ENCODE results near the gene DCTN5.
"Not testable (repeated sequence)": the region's sequence is repeated elsewhere in the genome, so short reads cannot be mapped to it uniquely, and the experiment has no call there.

DCTN5 gene

DNA sequence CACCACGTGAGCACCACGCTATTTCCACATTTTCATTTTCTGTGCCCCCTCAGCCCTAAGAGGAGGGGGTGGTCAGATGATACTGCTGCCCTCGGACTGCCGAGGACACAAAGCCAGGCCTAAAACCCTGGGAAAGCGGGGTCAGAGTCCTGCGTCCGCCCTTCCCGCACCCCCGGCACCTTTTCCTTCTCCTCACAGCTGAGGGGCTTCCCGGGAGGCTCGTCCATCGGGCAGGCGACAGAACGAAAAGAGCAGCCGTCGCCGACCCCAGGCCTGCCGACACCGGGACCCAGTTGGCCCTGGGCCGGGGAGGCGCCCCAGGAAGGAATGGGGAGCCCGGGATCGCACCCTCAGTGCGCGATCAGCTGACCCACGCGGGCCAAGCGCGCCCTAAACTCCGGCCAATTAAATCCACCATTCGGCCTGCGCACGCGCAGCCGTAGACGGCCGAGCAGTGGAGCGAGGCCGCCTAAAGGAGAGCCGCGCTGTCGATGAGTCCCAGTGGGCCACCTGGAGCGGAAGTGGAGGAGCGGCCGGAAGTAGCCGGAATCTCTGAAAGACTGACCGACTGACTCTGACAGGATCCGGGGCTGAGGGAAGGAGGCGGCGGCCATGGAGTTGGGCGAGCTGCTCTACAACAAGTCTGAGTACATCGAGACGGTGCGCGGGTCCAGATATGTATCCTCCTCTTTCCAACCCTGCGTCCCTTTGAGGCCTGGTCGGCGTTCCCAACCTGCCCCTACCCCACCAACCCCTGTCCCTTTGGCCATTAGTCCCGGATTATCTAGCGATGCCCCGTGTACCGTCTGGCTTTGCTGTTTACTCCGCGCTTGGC is at the start of gene DCTN5, which contains the start of gene PALB2:
DCTN5 (plus strand) TSS at position 536 of the 835 bp plus-strand sequence; CDS start at position 613, 77 bp downstream.
PALB2 (minus strand) TSS at position 380 of the 835 bp plus-strand sequence; CDS start at position 227, 153 bp downstream.
- DNase-seq (ENCODE audit: low spot score) = peak; percentile 97

DNA sequence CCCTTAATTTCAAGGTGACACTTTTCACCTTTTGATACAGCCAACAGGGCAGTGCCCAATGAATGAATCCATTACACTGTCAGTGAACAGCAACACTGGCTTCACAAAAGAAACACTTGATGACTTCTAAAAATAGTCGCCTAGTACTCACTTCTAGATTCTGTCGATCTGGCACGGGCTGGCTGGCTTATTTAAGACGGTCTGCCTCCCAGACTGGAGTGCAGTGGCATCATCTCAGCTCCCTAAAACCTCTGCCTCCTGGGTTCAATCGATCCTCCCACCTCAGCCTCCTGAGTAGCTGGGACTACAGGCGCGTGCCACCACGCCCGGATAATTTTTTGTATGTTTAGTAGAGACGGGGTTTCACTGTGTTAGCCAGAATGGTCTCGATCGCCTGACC is 47.1 kb upstream of the DCTN5 start:
- no peak for DNase-seq (ENCODE audit: low spot score)

DNA sequence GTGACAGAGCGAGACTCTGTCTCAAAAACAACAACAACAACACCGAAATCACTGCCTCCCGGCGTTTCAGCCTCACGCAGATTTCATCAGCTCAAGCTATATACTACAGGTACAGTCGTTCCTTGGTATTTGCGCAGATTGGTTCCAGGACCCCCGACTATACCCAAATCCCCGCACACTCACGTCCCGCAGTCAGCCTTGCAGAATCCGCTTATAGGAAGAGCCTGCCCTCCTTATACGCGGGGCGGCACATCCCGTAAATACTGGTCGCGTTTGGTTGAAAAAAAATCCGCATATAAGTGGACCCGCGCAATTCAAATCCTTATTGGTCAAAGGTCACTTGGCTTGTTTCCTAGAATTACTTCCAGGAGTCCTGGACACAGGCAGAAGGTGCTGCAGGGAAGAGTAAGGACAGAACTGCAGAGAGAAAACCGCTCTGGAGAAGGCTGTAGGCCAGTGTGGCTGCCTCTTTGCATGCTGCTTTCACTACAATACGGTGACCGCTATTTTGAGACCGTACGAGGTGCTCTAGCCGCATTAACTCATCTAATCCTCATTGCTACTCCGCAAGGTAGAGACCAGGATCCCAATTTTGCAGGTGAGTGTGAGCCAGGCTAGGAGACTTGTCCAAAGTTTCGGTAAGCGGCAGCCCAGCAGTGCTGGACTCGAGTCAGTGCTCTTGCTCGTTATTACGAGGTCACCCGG is 45.9 kb upstream of the DCTN5 start:
- no peak for DNase-seq (ENCODE audit: low spot score)

DNA sequence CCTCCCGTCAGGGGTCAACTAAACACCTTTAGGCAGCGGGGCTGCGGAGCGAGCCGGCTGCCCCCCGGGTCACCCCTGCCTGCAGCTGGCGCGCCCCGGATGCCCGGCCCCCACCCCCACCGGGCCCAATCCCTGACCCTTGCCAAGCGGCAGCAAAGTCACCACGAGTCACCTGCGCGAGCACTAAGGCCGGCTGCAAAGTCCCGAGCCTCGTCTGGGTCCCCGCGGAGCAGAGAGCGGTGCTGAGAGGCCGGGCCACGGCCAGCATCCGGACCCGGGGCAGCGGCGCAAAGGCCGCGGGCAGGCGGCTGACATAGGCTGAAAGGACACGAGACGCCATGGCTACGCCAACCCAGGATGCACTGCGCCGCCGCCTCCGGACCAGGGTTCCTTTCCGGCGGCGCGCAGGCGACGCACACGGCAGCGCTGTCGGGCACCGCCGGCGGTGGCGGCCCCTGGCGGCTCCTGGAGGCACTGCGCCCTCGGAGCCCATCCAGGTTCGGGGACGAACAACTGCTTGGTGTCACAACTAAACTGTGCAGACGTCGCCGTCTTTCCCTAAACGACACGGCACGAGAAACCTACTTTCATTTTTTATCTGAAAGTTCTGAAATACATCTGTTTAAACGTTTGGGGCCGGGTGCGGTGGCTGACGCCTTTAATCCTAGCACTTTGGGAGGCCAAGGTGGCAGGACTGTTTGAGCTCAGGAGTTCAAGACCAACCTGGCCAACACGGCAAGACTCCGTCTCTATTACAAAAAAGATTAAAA is 45.1 kb upstream of the DCTN5 start, which contains the start of gene NDUFAB1:
NDUFAB1 (minus strand) TSS at position 366 of the 770 bp plus-strand sequence; CDS start at position 340, 26 bp downstream.
- peak; percentile 96 for DNase-seq (ENCODE audit: low spot score)

DNA sequence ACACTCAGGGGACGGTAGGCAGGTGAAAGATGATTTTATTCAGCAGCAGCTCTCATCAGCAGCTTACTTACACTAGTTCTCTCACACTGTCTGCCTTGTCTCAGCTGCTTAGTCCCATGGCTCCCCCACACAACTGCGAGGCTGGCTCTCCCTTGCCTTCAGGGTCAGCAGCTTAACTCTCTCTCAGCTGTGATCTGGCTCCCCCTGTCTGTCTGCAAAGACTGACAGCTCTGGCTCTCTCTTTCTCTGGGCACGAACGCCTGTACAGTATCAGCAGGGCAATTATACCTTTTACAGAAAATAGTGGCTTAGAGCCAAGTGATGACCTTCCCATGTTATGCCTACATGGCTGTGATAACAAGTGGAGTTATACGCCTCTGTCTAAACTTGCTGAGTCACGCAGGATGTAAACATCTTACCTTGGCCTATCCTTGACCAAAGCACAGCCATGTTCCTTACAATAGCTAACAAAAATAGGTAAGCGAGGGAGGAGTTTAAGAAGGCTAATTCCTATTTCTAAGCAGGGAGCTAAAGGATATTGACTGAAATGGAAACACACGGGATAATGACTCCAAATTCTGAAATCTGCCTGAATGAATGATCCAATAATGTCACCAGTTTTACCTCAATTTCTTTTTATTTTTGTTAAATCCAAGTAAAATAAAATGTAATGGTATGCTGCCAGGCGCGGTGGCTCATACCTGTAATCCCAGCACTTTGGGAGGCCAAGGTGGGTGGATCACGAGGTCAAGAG is 44.1 kb upstream of the DCTN5 start:
- peak; percentile 26 for DNase-seq (ENCODE audit: low spot score)

DNA sequence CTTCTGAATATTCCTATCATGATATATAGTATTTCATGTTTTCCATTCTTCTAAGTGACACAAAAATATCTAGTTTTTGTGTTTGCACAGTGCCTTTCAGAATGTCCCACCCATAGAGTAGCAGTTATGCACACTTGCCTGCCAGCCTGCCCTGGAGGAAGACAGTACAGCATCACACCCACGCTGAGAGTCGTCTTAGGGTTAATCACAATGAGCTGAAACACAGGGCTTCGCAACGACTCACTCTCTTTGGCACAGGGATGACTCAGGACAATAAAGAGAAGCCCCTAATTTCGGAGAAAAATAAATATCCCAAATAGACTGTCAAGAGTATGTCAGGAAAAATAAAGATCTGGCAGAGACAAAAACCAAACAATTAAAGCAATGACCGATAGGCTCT is 33.5 kb upstream of the DCTN5 start:
- no peak for DNase-seq (ENCODE audit: low spot score)

DNA sequence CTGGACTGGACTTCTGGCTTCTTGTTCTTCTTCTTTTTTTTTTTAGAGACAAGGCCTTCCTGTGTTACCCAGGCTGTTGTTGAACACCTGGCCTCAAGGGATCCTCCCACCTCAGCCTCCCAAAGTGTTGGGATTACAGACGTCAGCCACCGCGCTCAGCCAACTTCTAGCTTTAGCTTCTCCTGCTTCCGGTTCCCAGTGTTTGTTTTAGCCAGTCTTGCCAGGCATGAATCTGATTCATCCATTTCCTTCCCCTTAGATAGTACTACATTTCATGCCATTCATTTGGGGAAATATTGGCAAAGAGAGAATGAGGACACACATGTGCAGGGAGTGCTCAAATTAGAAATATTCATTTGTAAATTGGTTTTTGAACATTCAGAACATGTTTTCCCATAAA is 33.1 kb upstream of the DCTN5 start:
- no peak for DNase-seq (ENCODE audit: low spot score)

DNA sequence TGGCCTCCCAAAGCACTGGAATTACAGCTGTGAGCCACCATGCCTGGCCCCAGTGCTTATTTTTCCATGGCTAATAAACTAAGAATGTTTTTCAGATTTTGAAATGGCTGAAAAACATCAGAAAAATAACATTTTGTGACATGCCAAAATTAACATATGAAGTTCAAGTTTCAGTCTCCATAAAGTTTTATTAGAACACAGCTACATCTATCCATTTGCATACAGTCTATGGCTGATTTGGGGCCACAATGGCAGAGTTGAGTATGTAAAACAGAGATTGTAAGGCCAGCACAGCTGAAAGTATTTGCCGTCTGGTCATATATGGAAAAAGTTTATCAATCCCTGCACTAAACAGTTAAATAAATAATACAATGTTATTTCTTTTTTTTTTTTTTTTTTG is 31.3 kb upstream of the DCTN5 start:
- DNase-seq (ENCODE audit: low spot score) = no peak

DNA sequence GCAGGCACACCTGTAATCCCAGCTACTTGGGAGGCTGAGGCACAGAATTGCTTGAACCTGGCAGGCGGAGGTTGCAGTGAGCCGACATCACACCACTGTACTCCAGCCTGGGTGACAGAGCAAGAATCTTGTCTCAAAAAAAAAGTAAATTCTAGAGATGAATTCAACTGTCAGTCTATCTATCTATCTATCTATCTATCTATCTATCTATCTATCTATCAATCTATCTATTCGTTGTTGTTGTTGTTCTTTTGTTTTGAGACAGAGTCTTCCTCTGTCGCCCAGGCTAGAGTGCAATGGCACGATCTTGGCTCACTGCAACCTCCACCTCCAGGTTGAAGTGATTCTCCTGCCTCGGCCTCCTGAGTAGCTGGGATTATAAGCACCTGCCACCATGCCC is 30.4 kb upstream of the DCTN5 start:
- DNase-seq (ENCODE audit: low spot score) = not testable (repeated sequence)

DNA sequence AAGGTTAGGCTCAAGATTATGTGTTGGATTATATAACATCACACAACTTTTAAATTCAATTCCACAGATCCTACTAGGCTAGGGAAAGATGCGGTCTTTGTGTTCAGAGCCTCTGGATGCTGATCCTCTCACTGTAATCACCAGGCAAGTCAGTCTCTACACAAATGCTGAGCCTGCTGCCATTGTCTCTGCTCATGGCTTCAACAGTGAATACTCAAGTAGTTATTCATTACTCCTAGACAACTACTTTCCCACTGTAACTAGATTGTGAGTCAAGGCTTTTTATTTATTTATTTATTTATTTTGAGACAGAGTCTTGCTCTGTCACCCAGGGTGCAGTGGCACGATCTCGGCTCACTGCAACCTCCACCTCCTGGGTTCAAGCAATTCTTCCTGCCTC is 29.3 kb upstream of the DCTN5 start:
- no peak for DNase-seq (ENCODE audit: low spot score)

DNA sequence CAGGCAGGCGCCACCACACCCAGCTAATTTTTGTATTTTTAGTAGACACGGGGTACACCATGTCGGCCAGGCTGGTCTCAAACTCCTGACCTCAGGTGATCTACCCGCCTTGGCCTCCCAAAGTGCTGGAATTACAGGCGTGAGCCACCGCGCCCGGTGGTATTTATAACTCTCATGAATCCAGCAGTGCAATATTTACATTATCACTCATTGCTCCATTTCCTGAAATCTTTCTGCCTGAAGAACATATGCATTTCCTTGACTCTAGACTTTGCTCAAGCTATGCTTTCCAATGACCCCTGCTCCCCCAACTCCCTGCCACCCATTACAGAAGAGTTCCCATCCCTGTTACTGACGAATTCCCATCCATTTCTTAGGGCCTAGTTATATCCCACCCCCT is 25.5 kb upstream of the DCTN5 start:
- no peak for DNase-seq (ENCODE audit: low spot score)

DNA sequence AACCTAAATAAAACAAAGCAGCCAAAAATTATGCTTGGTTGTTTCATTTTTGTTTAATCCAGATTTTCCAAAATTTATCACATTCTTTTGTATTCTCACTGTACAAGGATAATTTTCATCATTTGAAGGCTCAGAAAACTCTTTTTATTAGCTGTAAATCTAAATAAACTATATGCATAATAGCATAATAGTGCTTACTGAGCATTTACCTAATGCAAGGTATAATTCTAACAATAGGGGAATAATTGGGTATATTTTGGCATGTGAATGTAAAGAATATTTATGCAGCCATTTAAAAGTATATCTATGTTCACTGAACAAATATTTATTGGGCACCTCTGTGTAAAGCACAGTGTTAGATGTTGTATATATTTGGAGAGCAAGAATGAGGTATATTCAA is 17.2 kb upstream of the DCTN5 start:
- DNase-seq (ENCODE audit: low spot score) = no peak

DNA sequence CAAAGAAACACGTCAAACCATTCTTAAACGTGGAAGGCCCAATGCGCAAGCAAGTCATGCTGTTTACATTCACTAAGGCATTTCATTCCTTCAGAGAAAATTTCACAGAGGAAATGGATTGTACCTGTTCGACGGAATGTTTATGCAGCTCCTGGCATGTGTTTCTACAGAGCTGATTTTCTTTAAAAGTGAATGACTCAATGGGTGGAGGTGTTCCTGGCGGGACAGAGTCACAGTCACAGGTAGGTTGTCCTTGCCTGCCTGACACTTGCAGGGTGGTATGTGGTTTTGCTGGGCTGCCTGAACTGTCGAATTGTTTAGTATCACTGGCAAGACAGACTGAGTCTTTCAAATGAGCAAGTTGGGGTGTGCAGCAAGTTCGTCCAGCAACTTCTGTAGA is 11.8 kb upstream of the DCTN5 start:
- DNase-seq (ENCODE audit: low spot score) = no peak

DNA sequence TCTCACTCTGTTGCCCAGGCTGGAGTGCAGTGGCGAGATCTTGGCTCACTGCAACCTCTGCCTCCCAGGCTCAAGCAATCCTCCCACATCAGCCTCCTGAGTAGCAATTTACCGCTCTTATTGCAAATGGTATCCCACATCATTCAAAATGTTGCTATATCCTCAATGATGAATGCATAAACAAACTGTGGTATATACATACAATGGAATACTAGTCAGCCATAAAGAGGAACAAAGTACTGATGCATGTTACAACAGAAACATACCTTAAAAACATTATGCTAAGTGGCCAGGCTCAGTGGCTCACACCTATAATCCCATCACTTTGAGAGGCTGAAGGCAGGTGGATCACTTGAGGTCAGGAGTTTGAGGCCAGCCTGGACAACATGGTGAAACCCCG is 9.4 kb upstream of the DCTN5 start:
- DNase-seq (ENCODE audit: low spot score) = not testable (repeated sequence)

DNA sequence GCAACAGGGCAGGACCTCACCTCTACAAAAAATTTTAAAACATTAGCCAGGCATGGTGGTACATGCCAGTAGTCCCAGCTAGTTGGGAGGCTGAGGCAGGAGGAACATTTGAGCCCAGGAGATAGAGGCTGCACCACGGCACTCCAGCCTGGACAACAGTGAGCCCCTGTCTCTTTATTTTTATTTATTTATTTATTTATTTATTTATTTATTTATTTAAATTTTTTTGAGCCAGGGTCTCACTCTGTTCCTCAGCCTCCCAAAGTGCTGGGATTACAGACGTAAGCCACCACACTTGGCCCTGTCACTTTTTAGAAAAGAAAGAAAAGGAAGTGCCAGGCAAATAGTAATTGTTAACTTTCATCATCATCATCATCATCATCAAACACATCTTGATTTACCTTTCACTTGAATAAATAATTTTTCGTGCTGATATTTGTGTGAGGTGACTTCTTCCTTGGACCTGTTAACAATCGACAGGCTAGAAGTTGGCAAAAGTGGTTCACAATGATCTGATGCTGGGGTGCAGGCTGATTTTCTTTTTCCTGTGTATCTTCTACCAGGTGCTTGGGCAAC is 6.7 kb upstream of the DCTN5 start:
- DNase-seq (ENCODE audit: low spot score) = no peak

DNA sequence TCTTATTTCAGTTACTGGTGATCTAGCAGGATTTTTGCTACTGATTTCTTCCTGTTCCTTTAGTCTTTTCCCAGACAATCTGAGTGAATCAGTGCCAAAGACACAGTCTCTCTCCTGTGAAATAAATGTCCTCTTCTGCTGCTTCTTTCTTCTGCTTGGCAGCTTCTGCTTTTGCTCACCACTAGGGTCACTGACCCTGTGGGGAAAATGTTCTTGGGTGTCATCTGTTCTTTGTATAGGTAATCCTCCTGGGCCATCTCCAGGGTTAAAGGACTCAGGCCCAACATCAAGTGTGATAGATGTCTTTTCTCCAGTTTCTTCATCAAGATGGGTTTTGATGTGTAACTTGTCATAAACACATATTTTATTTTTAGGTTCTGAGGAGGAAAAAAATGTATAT is 5.3 kb upstream of the DCTN5 start:
- DNase-seq (ENCODE audit: low spot score) = no peak

DNA sequence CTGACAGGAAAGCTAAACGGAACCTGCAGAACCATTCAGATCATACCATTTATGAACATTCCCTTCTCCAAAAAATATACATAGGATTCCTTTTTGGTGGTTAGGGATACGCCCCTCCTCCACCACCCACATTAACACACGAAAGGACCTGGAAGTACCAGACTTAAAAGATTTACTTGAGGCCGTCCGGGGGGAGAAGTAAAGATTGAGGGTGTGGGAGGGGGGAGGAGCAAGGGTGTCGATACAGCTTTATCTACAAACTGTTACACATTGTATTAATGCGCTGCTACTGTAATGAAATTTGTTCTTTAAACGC is 693 bp upstream of the DCTN5 start:
- peak; percentile 39 for DNase-seq (ENCODE audit: low spot score)

DNA sequence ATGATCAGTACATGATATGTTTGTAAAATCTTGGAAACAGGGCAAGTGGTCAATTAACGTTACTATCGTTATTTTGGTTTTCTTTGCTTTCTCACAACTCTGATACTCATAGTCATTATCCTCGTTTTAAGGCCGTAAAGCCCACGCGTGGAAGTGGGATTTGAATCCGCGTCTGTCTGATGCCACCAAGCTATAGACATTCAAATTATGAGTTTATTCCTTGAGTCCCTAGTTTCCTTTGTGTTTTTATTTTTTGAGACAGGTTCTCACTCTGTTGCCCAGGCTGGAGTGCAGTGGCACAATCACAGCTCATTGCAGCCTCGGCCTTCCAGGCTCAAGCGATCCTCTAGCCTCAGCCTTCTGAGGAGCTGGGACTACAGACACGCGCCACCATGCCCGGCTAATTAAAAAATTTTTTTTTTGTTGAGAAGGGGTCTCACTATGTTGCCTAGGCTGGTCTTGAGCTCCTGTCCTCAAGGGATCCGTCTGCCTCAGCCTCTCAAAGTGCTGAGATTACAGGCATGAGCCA is 1.0 kb downstream of the DCTN5 start:
- DNase-seq (ENCODE audit: low spot score) = no peak

DNA sequence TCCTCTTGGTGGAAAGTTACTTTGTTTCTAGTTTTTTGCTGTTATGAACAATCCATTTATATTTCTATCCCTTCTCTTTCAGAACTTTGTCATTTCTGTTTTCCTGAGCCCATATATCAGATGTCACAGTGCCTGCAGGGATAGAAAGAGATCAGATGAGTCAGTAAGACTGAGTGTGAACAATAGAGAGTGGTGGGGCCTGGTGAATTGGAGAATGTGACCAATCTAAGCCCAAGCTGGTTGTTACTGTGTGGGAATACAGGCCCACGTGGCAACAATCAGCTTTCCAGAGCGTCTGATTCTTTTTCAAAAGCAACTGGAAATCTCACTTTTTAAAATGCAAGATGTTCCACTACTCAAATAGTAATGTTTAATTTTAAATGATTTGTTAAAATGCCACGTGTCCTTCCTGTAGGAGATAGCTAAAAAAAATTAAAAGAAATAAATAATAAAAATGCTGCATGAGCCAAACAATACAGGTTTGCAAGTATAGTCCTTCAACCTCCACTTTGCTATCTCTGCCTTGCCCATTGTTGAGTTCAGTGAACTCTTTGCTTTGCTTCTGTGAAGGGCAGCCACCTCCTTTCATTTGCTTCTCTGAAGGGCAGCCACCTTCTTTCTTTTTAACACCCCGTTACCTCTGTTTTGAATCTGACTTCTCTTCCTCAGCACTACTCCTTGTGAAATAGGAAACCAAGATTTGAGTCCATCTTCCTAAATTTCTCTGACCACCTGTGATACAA is 9.6 kb downstream of the DCTN5 start:
- no peak for DNase-seq (ENCODE audit: low spot score)

DNA sequence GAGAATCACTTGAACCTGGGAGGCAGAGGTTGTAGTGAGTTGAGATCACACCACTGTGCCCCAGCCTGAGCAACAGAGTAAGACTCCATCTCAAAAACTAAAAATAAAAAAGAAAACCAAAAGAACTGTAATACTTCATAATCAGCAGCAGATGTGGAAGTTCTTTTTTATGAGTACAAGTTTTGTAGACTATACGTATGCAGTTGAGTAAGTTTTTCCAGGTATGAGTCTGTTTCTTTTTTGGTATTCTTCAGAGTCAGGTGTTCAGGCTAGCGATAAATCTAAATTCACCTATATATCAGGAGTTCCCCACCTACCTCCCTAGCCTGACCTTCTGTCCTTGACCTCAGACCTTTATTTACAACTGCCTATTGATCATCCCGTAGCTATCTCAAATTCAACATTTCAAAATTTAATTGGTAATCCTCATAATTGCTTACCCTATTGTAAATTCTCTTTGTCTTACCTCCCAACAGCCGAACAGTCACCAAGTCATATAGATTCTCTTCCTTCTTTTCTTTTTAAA is 10.7 kb downstream of the DCTN5 start:
- no peak for DNase-seq (ENCODE audit: low spot score)
